GM18867 (cell line): ENCODE results near the gene DSTN.
"Not testable (repeated sequence)": the region's sequence is repeated elsewhere in the genome, so short reads cannot be mapped to it uniquely, and the experiment has no call there.

Experiments used
- ATAC-seq: cut with Tn5 transposase; IDR thresholded peaks from one replicate; pipeline ENCODE4 v1.9.1; 2021; ENCODE audit warnings: mild to moderate bottlenecking, moderate library complexity; ENCODE audit not compliant: unreplicated experiment

The DSTN gene

GRCh38 chr20:17647391-17648314, 77.8 kb downstream of the DSTN start:
- ATAC-seq: no peak

DNA sequence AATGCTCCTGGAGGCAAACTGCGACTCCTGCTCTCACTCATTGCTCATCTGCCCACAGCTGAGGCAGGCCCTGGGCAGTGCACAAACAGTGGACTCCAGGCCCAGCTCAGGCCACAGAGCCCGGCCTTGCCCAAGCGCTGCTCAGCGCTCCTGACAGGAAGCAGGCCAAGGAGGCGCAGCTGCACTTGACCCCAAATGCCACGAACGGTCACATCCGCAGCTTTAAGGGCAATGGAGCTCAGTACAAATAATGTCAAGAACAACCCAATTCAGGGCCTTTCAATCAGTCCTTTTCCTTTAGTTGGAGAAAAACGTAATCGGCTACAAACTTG, 78.4 kb downstream of the DSTN start:
- ATAC-seq: no peak

GRCh38 chr20:17648791-17649730, 79.2 kb downstream of the DSTN start:
- peak; percentile 64 for ATAC-seq

DNA sequence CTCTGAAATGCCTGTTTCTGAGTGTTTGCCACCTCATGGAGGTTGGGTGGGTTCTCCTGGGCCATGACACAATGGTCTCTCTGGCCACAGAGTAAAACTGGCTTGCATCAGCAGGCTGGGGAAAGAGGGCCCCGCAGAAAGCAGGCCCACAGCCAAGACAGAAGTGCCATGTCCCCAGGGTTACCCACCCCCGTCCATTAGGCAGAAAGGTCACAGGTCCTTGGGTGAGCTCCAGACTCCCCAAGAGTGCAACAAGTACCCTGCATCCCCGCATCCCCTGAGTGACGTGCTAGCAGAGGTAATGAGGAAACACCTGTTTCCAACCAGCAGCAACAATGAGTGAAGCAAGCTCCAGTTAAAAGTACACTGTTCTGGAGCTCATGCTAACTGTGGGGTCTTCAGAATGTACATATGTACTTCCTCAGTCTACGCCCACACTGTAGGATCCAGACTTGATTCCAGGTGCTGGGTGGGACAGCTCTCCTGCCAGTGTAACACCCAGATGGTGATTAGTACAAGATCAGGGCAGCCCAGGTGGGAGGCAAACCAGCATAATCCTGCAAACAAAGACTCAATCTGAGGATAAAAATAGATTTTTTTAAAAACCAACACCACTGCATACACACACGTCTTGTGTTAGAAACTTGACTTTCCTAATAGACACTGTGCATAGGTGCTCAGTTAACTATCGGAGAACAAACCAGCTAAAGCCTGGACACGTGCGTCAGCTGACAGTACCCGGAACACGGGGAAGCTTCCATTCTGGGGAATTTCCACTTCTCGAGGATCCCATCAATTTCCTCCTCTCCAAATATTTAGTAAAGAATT, 80.6 kb downstream of the DSTN start:
- ATAC-seq: no peak

DNA sequence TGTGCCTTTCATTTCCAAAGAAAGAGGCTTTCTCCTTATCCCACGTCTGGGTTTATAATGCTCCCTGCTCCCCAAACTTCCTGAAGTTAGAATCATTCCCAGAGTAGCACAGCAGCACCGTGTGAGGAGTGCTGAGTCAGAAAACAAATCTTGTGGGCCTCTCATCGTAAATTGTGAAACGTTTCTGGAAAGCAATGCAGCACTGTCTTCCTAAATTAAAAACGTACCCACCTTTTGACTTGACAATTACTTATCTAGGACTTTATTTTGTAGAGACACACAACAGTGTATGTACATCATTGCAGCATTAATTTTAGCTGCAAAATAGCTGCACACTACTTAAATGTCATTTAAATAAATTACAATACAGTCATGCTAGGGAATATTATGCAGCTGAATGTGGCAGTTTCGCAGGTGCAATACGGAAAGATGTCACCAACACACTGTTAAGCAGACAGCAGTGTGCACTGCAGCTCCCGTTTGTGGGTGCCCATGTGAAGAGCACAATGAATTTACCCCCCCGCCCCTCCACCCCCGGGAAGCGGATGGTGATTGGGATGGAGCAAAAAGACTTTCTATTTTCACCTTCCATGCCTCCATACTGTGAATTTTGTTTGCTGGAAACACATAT, 81.4 kb downstream of the DSTN start:
- ATAC-seq: no peak

DNA sequence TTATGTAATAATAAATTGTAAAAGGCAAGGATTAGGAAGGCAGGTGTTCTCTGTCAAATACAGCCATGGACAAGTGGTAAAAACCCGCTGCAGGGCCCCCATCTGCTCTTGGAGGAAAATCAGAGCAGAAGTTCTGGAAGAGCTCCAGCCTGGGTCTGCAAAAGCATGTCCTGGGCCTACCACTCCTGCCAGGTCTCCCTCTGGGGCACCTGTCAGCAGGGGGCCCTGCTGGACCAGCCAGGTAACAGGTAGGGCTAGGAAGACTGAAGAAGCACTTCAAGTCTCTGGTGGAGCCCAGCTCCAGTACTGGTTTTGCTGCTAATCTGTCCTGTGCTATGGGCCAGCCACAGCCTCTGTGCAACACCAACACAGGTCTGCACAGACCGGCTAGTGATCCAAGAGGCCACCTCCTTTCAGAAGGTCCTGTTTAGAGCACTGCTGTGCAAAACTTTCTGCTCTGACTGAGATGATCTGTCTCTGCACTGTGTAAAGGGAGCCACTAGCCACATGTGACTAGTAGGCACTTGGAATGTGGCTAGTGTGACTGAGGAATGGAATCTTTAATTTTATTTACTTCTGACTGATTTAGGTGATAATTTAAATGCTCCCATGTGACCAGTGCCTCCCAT, 82.0 kb downstream of the DSTN start:
- ATAC-seq: no peak

DNA sequence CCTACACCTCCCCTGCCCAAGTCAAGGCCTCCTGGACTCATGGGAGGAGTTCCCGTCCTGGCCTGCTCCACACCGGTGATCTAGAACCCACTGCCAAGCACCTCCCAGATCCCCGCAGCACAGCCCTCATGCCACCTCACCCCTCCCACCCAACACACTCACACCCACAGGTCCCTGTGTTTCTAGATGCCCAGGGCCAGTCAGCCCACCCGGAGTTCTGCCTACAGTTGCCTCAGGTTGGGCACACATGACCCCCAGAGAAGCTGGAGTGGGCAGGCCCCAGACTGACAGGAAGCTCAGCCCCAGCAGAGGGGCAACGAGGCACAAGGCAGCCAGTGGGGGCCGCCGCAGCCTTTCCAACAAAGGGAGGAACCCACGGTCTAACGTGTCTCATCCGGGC, 82.5 kb downstream of the DSTN start:
- ATAC-seq: no peak

DNA sequence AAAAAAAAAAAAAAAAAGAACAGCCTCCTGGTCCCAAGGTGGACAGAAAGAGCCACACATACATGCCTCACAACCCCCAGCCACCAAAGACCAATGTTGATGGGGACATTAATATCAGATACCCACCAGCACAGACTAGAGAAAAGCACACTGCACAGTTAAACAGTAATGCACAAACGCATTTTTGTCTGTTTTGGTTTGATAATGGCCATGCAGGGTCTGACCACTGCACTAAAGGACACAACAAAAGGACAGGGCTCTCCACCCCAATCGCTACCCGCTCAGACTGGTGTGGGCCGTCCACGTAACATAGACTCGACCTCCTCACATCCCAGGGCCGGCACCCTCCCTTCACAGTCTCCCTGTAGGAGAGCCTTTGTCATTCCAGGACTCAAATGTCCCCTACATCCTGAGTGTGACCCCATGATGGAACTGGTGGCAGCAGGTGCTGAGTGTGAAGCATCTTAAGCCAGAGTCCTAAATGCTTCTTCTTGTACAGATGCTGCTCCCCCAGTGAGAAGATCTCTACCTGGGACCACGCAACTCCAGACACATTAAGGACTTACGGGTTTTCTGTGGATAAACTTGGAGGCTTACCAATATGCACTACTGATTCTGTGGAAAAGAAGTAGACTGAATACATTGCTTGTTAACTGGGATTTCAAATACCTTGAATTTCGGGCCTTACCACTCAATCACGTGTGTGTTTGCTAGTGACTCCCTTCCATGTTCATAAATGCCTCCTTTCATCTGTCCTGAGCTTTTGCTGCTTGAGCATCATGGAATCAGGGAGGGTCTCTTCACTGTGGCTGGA, 84.2 kb downstream of the DSTN start:
- ATAC-seq: no peak

GRCh38 chr20:17654649-17655285, 84.9 kb downstream of the DSTN start:
- ATAC-seq: no peak

DNA sequence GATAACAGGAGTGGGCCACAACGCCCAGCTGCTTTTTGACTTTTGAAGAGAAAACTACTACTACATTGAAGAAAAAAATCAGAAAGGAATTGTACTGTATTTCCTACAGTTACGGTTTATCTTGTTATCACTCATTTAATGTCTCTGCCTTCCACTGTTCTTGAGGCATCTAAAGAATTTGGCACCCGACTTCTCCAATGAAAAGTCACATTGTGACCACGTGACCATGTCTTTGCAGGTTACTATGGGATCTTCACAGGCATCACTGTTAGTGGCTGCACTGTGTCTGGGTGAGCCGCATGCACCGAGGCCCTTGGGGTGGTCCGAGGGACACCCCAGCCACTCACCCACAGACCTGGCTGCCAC, 85.4 kb downstream of the DSTN start:
- ATAC-seq: no peak

DNA sequence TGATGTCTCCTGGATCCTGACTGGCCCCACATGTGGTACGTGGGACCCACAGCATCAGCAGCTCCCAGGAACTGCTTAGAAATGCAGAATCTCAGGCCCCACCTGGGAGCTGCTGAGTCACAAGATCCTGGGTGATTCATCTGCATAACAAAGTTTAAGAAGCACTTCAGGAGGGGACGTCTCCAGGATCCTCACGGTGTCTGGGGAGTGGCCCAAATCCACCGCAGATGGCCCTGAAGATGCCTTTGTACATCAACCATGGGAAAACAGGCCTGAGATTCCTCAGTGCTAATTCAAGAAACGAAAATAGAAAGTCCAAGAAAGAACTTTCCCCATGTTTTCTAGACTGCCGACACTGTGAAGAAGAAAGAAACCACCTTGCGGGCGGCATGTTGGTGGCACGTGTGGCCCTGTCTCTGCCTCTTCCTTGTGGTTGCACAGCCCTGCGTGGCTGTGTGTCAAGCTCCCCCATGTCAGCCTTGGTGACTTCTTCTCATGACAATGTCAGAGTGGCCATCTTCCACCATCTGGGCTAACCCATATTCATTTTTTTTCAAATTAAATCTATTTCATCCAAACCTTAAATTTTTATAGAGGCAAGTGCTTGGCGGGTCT, 86.1 kb downstream of the DSTN start:
- ATAC-seq: no peak

- ATAC-seq: no peak
Observed at GRCh38 chr20:17657079-17657825, 87.4 kb downstream of the DSTN start.

DNA sequence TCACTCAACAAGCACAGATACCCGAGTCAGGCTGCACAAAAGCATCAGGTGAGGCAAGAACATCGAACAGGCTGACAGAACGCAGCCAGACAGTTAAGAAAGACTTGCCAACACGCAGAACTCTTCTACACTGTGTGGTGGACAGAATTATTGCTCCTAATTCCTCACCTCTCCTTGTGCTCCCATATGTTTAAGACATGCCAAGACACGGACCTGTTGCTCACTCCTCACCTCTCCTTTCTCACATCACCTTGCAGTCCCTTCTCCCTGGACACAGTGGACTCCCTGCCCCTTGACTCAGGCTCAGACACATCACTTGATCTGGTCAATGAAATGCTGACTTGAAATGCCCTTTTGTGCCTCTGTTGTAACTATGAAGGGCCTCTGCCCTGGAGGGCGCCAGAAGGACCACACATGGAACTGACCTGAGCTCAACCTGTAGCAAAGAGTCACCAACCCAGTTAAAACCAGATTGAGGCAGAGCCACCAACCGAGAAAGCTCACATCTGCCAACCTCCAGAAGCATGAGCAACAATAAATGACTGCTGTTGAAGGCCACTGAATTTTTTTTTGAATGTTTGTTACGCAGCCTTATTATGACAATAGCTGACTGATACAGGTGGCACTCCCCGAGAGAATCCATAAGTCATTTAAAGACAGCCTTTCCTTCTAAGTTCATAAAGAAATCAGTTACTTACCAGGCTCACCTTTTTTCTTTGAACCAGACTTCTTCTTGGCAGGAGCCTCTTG, 88.2 kb downstream of the DSTN start:
- no peak for ATAC-seq

DNA sequence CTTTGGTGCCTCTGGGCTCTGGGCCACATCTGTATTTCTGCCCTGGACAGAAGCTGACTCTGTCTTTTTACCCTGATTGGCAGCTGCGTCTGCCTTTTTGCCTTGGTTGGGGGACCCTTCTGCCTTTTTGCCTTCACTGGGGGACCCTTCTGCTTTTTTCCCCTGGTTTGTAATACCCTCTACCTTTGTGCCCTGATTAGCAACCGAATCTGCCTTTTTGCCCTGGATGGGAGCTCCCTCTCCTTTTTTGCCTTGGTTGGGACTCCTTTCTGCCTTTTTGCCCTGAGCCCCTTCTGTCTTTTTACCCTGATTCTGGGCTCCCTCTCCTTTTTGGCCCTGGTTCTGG, 88.7 kb downstream of the DSTN start:
- no peak for ATAC-seq

- not testable (repeated sequence) for ATAC-seq
Observed at GRCh38 chr20:17659344-17659743, 89.5 kb downstream of the DSTN start.
